Urothelium cell line (cell line): ENCODE results near the gene CHKB.

Experiments used
- DNase-seq: peaks from one replicate; pipeline ENCODE4 v3.0.0; 2011; ENCODE audit warnings: low spot score, mixed read lengths
- FAIRE-seq: peaks from 2 replicates; lab custom pipeline; 2011; peaks lifted over from hg19 to GRCh38; lab: Jason Lieb, UNC

The CHKB gene

DNA sequence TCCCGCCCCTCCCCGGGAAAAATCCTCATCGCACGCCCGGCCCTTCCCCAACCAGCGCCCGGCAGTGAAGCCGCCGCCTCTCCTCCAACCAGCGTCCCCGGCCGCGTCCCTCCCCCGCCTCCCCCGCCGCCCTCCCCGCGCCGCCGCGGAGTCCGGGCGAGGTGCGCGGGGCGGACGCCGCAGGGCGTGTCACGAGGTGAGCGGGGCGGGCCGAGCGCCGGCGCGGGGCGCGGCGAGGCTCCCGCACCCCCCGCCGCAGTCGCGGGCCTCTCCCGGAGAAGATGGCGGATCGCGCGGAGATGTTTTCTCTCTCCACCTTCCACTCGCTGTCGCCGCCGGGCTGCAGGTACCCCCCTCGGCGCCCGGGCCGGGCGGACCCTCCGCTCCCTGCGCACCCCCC is 17.9 kb upstream of the CHKB start, which contains the start of gene MAPK8IP2:
TSS of gene MAPK8IP2 (plus strand) at position 256 of the 400 bp plus-strand sequence. CDS start at position 282, 26 bp downstream.
- no peak for FAIRE-seq
- no peak for DNase-seq

DNA sequence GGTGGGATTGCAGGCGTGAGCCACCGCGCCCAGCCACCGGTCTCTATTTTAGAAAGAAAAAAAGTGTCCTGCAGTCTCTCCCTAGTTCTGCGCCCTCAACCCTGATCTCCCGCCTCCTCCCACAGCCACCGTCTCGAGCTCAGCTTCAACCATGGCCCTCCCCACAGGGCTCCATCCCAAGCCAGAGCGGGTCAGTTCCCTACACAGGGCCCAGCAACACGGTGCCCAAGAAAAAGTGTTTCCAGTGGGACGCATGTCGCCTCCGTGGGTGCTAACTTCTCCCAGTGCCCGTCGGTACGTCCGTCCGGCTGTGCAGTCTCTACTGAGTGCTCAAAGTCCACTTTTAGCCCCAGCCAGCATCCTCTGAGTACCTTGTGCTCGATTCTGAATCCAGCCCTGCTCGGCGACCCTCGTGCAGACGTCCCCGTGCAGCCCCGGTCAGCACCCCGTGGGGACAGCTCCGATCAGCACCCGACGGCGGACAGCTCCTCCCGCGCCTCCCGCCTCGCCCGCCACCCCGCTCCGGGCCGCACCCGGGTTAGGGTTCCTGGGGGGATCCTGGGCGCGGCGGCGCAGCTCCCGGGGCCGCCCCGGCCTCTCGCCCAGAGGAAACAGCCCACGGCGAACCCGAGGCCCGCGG is 17.3 kb upstream of the CHKB start:
- DNase-seq = peak; percentile 88

DNA sequence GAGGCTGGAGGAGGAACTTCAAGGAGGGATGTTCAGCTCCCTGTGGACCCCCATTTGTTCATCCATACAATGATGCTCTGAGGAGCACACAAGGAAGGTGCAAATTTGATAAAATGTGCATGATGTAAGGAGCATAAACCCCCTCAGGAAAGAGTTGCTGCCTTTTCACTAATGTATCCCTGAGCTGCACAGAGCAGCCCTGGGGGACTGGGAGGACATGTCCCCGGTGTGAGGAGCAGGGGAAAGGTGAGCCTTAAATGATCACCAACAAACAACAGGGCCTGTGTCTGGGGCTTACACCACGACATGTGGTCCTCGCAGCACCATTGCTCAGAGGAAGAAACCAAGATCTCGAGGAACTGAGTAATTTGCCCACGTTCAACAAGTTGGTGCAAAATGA is 14.4 kb upstream of the CHKB start:
- DNase-seq = no peak
- no peak for FAIRE-seq

More for the DNA sequence above, 17.3 kb upstream of the CHKB start:
- FAIRE-seq = no peak

DNA sequence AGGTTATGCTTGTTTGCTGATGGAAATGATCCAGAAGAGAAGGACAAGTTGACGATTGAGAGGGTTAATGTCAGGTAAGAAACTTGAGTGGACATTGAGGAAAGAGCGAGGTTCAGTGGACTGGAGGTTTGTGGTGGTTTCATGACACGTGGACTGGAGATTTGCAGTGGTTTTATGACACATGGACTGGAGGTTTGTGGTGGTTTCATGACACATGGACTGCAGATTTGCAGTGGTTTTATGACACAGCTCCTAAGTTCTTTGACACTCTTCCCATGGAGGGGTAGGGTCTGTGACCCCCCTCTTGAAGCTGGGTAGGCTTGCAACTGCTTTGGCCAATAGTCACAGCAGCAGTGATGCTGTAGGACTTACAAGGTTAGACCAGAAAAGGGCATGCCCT is 12.5 kb upstream of the CHKB start:
- no peak for FAIRE-seq
- DNase-seq = no peak

DNA sequence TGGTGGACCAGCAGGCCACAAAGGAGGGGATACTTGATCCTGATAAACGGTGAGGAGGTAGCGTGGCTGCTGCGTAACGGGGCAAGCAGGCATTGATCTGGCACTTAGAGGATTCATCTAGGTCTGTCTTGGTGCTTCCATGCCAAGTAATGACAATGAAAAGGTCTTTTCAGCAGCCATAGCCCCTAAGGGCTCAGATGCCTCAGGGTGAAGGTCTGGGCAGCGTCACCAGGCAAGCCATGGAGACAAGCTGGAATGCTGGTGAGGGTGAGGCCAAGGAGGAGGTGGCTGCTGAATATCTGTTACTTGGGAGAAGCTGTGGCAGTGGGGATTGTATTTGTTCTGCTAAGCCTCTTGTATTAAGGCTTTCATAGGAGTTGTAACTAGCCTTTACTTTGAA is 4.8 kb upstream of the CHKB start:
- no peak for FAIRE-seq
- no peak for DNase-seq

DNA sequence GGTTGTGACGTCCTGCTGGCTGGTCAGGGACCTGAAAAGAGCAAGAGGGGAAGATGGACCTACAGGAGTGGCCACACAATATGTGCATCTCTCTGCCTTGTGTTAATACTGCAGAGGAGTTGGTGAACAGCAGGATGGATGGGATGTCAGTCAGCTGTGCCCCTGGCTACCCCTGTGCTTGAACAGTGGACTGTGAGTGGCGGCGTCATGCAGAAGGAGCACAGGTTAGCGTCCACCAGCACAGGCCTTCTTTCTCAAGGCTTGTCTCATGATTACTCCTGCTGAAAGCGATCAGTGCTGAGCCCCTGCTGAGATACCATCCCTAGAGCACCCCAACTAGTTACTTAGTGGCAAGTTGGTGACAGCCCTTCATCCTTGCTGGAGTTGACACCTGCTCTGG is 3.8 kb upstream of the CHKB start:
- DNase-seq (no peak), FAIRE-seq (no peak)

DNA sequence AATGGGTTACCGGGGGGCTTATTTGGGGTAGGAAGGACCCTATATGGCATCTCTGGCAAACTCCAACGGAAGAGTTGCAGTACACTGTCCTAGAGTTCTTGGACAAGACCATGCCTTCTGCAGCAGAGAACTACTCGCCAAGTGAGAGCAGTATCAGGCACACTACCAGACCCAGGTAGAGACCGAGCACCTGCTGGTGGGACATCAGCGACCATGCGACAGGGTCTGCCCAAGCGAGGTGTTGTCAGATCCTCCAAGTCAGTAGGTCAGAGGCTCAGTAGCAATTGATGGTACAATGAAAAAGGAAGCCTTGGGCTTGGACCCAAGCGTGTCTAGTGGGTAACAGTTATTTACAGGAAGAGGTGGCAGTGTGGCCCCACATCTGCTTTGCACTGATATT is 3.1 kb upstream of the CHKB start:
- DNase-seq (no peak), FAIRE-seq (no peak)

DNA sequence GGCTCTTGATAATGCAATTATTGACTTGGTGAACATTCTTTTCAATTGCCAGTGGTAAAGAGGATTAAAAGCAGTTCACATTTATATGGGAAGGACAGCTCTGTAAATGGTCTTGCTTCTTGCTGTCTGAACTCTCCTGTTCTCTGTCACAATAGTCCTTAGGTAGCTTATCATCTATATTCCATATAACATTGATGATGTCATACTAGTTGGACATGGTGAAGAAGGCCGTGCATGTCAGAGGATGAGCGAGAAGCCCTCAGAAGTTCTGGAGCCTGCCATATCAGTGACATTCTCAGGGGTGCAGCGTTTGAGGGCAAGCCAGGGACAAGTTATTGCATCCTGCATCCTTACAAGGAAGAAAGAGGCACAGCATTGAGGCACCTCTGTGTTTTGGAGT is 2.6 kb upstream of the CHKB start:
- peak; percentile 5 for FAIRE-seq
- DNase-seq = no peak

DNA sequence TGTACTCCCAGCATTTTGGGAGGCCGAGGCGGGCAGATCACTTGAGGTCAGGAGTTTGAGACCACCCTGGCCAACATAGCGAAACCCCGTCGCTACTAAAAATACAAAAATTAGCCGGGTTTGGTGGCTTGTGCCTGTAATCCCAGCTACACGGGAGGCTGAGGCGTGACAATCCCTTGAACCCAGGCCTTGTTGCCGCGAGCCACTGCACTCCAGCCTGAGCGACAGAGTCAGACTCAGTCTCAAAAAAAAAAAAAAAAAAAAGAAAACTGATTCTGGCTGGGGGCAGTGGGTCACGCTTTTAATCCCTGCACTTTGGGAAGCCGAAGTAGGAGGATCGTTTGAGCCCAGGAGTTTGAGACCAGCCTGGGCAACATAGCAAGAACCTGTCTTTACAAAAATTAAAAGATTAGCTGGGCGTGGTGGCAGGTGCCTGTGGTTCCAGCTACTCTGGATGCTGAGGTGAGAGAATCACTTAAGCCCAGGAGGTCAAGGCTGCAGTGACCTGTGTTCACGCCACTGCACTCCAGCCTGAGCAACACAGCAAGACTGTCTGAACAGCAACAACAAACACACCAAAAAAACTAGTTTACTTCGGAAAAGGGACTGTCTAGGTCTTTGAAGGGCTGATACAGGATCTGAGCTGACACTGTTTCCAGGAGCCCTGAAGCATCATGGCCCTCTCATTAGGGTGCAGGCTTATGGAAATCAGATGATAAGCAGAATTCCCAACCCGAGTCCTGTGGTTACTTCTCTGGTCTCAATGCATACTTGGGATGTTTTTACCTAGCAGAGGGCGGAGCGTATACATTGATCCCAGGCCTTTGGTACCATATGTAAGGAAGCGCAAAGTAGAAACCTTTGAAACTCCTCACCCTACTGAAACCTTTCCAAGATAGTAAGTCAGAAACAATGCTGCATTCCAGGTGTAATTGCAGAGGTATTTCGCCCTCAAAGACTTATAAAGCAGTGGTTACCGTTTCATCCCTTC is 1.8 kb upstream of the CHKB start:
- no peak for DNase-seq
- no peak for FAIRE-seq

DNA sequence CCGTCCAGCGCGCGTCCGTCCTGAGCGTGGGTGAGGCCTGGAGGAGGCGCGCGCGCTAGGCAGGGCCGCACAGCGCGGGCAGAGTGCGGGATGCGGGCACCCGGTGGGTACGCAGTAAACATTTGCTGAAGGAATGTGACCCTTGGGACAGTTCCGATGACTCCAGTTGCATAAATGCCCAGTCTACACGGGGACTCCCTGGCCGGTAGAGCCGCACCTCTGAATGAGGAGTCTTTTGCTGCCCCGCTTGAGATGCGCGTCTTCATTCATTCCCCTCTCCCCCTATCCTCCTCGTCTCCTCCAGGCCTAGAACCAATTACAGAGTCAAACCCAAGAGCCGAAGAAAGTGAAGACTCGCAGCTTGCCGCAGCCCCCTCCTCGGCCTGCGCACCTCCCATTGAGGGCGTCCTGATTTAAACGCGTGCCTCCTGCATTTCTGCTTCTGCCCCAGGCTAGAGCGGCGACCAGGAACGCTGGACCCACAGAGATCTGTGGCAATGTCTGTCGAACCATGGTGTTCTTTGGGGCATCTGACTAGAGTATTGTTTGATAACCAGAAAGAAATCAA is 729 bp upstream of the CHKB start:
- no peak for FAIRE-seq
- DNase-seq = no peak

DNA sequence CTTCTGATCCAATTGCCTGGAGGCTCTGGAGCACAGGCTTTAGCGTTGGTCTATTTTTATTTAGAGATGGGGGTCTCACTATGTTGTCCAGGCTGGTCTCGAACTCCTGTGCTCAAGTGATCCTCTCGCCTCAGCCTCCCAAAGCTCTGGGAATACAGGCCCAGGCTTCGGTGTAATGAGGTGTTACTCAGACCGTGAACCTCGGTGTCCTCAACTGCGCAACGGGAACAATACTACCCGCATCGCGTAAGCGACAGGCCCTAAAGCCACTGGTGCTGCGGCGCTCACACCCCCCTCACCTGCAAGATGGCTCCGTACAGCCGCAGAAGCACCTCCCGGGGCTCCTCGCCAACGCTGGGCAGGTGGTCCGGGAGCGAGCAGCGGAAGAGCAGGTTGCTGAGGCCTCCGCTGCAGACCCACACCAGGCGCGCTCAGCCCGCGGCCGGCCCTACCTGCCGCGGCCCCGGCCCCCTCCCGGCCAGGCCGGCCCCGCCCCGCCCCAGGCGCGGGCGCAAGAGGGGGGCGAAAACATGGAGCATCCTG is 628 bp downstream of the CHKB start:
- FAIRE-seq (peak; percentile 44), DNase-seq (no peak)

DNA sequence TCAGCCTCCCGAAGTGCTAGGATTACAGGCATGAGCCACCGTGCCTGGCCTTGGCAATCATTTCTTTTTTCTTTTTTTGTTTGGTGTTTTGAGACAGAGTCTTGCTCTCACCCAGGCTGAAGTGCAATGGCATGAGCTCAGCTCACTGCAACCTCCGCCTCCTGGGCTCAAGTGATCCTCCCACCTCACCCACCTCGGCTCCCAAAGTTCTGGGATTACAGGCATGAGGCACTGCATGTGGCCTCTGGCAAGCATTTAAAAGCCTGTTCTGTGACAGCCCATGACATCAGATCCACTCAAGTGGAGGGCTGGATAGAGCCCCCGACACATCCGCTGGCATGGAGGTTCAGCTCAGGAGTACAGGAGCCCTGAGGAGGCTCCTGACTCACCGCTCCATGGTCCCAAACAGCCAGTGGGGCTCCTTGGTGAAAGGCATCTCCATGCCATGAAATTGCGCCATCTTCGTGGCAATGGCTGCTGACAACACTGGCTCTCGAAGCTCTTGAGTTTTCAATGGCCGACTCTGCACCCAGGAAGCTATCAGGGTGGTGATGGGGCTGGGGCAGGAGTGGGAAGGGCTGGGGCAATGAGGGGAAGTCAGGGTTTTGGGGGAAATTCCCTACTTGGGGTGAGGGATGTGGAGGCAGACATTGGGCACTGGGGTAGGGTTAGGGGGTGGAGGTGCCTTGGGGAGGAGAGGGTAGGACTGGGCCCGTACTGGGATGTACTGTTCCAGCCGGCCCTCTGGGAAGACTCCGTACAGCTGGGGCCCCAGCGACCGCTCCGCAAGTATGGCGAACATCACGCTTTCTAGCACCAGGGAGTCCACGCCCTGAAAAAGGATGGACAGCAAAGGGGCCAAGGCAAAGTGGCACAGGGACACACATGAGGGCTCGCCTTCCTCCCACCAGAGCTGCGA is 1.4 kb downstream of the CHKB start:
- FAIRE-seq = no peak
- no peak for DNase-seq

DNA sequence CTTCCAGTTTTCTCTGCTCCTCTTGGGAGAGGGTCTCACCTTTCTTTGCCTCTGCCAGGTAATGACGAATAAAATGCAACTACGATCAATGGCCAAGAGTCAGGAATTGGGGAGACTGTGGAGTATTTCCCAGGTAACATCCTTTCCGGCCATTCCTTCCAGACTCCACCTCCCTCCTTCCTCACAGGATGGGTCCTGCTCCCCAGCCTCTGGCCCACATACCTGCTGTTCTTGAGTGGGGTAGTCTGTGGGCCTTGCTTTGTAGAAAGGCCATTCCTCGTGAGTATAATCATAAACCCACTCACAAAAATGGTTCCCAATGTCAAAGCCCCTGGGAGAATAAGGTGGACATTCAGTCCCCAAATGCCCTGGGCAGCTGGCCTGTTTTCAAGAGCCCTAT is 2.9 kb downstream of the CHKB start:
- FAIRE-seq = no peak
- DNase-seq = no peak

DNA sequence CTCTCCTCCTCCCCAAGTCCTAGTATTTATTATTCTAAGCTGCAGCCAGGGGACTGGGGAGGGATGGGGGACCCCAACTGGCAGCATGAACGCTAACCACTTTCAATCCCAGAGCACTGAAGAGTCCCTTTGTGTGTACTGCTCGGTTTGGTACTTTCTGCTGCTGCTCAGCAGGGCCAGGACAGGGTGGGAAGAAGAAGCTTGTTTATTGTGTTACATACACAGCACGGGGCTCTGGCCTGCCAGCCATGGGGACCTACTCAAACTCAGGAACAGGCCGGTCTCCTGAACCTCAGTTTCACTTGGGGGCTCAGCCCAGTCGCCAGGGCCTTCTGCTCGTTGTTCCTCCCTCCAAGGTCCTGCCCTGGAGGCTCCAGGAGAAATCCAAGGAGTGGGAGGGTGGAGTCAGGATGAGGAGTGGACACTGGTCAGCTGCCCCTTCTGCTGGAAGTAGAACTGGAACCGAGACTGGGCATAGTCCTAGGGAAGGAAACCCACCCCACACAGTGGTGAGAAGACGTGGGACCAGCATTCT is 3.8 kb downstream of the CHKB start:
- FAIRE-seq (no peak), DNase-seq (no peak)

DNA sequence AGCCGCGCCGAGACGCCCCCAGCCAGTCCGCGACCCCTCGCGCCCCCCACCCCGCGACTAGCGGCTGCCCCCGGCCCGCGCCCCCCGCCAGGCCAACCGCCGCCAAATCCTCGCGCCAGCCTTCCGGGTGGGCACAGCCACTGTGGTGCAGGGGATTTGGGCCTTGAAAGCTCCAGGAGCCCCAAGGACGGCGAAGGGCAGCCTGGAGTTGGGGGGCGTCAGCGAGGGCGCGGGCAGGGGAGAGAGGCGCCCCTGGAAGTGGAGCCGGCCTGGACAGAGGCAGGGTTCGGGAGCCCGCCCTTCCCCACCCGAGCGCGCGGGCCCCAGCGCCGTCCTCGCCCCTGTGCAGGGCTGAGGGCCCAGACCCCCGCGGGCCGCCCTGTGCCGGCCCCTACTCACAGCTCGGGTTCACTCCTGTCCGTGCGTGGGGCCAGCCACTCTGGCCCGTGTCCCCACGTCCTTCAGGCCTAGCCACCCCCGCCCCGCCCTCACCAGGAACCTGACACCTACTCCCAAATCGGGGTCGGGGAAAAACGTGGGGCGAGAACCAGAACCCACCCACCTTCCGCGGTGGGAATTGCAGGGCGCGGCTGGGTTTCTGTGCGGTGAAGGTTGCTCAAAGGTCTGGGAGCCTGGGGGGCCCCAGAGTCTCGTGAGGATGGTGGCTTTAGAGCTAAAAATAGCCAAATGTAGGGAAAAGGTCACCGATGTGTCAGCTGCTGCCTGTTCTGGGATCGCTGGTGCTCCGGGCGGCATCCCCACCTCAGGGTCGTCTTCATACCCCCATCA is 4.5 kb downstream of the CHKB start, which contains the start of gene CPT1B:
TSS of gene CPT1B (minus strand) at position 441 of the 789 bp plus-strand sequence. CDS start 512 bp downstream, outside the sequence.
- FAIRE-seq (no peak), DNase-seq (no peak)

DNA sequence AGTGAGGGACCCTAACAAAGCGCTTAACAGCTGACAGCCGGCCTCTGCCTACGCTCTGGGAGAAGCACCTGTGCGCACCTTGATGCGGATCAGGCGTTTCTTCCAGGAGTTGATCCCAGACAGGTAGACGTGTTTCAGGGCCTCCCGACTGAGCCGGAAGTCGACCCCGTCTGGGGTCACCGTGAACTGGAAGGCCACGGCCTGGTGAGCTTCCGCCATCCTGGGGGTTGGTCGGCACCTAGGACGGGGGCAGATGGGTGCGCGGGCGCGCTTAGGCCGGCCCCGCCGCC is 5.0 kb downstream of the CHKB start:
- no peak for FAIRE-seq

DNA sequence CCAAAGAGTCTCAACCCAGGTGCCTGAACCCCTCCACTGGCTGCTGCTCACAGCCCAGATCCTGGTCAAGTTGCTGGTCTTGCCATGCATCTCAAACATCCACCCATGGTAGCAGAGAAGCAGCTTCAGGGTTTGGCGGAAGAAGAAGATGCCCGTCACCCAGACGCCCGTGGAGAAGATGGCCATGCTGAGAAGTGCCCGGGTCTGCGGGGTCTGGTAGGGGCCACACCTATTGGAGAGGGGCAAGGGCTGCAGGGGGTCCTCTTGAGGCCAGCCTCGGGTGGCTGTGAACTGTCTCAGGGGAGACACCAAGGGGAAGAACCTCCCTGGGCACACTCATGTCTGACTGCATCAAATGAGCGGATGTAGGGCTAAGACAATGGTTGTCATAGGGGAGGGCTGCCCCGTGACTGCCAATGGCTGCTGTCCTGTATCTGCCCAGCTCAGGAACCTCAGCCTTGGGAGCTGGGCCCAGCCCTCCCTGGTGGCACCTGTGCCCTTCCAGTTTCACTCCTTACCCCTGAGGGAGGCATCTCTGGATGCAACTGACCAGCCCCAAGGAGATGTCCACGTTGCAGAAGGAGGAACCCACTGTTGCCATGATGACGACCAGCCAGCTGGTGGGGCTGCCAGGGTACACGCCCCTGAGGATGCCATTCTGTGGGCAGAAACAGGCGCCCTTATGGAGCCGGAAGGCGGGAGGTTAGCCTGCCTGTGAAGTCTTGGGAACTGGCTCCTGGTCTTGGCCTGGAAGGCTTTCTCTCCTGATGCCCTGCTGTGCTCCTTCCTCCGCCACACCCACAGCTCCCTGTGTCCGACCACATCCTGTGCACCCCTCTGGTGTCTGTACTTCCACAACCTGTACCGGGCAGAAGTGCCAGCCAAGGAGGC is 5.6 kb downstream of the CHKB start:
- FAIRE-seq = no peak
- DNase-seq = no peak

More for the DNA sequence above, 5.0 kb downstream of the CHKB start:
- no peak for DNase-seq

DNA sequence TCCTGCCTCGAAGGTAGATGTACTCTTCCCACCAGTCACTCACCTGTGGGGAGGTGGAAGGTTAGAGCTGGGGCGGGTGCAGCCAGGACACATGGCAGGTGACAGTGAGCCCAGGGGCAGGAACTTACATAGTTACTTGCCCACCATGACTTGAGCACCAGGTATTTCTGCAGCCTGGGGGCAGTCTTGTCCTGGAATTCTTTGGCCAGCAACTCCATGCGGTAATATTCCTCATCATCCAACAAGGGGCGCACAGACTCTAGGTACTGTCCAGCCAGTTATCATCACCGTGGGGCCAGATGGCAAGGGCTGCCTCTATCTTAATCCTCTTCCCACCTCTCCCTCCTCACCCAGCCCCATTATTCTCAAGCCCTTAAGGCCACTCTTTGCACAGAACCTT is 6.6 kb downstream of the CHKB start:
- DNase-seq (no peak), FAIRE-seq (no peak)
